ENCODE results near the gene TLK1. TPM values are rescaled to one million over a fixed set of nuclear protein-coding genes. Genes with fewer than 3 reads are reported as not detected.

TLK1 gene
- total RNA-seq, 1 donor from 2014 or later, result 32.2 TPM

- no peak for TF ChIP-seq CTCF (IDR thresholded peaks at IDR 0.05)
- no peak for DNase-seq (ENCODE audit: low spot score in 2 of 2)
- H3K4me3 ChIP-seq, result no peak overlapping the region
- H3K9me3 ChIP-seq, result no peaks in the 10 kb centered on the region
- H3K27ac ChIP-seq, result no peak overlapping the region
- intact Hi-C loops (cut with DNase I), result no loop called here
- H3K27me3 ChIP-seq, result no peaks in the 10 kb centered on the region
- no peaks in the 10 kb centered on the region for H3K4me1 ChIP-seq
- peaks cover 22 to 59% of the 10 kb centered on the region in 2 donors for H3K36me3 ChIP-seq
These were observed 111.0 kb downstream of the TLK1 start for GRCh38 chr2:171049691-171050090.

GRCh38 chr2:171046048-171046560, 114.6 kb downstream of the TLK1 start:
- H3K9me3 ChIP-seq, result no peaks in the 10 kb centered on the region
- no peak overlapping the region for H3K4me3 ChIP-seq
- H3K36me3 ChIP-seq, result peaks cover 21 to 59% of the 10 kb centered on the region in 2 donors
- intact Hi-C loops (cut with DNase I), result no loop called here
- H3K27me3 ChIP-seq, result no peaks in the 10 kb centered on the region
- DNase-seq (ENCODE audit: low spot score in 2 of 2), result no peak
- TF ChIP-seq CTCF (IDR thresholded peaks at IDR 0.05), result no peak
- H3K27ac ChIP-seq, result no peak overlapping the region
- no peaks in the 10 kb centered on the region for H3K4me1 ChIP-seq

- TF ChIP-seq CTCF (IDR thresholded peaks at IDR 0.05), result no peak
- Histone ChIP-seq H3K27me3 (no peaks in the 10 kb centered on the region), H3K9me3 (no peaks in the 10 kb centered on the region), H3K36me3 (peaks cover 25 to 59% of the 10 kb centered on the region in 2 donors), H3K27ac (no peak overlapping the region), H3K4me3 (no peak overlapping the region), H3K4me1 (no peaks in the 10 kb centered on the region)
- DNase-seq (ENCODE audit: low spot score in 2 of 2), result no peak
- intact Hi-C loops (cut with DNase I), result no loop called here
These were observed 116.3 kb downstream of the TLK1 start for GRCh38 chr2:171044416-171044815.

GRCh38 chr2:171042253-171042969, 118.3 kb downstream of the TLK1 start:
- no peak for TF ChIP-seq CTCF (IDR thresholded peaks at IDR 0.05)
- no peak overlapping the region for H3K27ac ChIP-seq
- intact Hi-C loops (cut with DNase I), result no loop called here
- no peaks in the 10 kb centered on the region for H3K4me1 ChIP-seq
- no peaks in the 10 kb centered on the region for H3K9me3 ChIP-seq
- DNase-seq (ENCODE audit: low spot score in 2 of 2), result no peak
- H3K4me3 ChIP-seq, result no peak overlapping the region
- H3K36me3 ChIP-seq, result peaks cover 18 to 52% of the 10 kb centered on the region in 2 donors
- H3K27me3 ChIP-seq, result no peaks in the 10 kb centered on the region

GRCh38 chr2:171036532-171036931, 124.2 kb downstream of the TLK1 start:
- Histone ChIP-seq H3K27me3 (no peaks in the 10 kb centered on the region), H3K27ac (no peak overlapping the region), H3K9me3 (no peaks in the 10 kb centered on the region), H3K36me3 (peaks cover 4 to 35% of the 10 kb centered on the region in 2 donors), H3K4me3 (no peak overlapping the region), H3K4me1 (no peaks in the 10 kb centered on the region)
- no peak for DNase-seq (ENCODE audit: low spot score in 2 of 2)
- intact Hi-C loops (cut with DNase I), result no loop called here
- TF ChIP-seq CTCF (IDR thresholded peaks at IDR 0.05), result no peak

Data from ascending aorta (tissue), 2 donors.